ENCODE measurements around the gene CFAP298.

The CFAP298 gene

GRCh38 chr21:32595431-32595830 lies 16.7 kb downstream of the CFAP298 start:
- H3K27ac ChIP-seq (ENCODE audit: low read depth, low read length), result no peak overlapping the region
- H3K4me3 ChIP-seq (ENCODE audit: low read depth in 1 of 2, low read length in 2 of 2), result no peak overlapping the region
- H3K36me3 ChIP-seq (ENCODE audit: insufficient read depth, low read length), result peaks cover 4% of the 10 kb centered on the region
- H3K27me3 ChIP-seq (ENCODE audit: control insufficient read depth in 1 of 2, insufficient read depth in 2 of 2, low read length in 2 of 2), result no peaks in the 10 kb centered on the region
- no peaks in the 10 kb centered on the region for H3K9me3 ChIP-seq (ENCODE audit: low read length)
- no peaks in the 10 kb centered on the region for H3K4me1 ChIP-seq (ENCODE audit: insufficient read depth, low read length)
- no peak overlapping the region for H3K9ac ChIP-seq (ENCODE audit: low read length)

- Histone ChIP-seq H3K27ac (ENCODE audit: low read depth, low read length) (no peak overlapping the region), H3K4me1 (ENCODE audit: insufficient read depth, low read length) (no peaks in the 10 kb centered on the region), H3K27me3 (ENCODE audit: control insufficient read depth in 1 of 2, insufficient read depth in 2 of 2, low read length in 2 of 2) (no peaks in the 10 kb centered on the region), H3K4me3 (ENCODE audit: low read depth in 1 of 2, low read length in 2 of 2) (no peak overlapping the region), H3K36me3 (ENCODE audit: insufficient read depth, low read length) (no peaks in the 10 kb centered on the region), H3K9me3 (ENCODE audit: low read length) (no peaks in the 10 kb centered on the region), H3K9ac (ENCODE audit: low read length) (no peak overlapping the region)
Observed at GRCh38 chr21:32593690-32594089, 18.5 kb downstream of the CFAP298 start.

GRCh38 chr21:32592929-32593502 lies 19.2 kb downstream of the CFAP298 start:
- H3K27ac ChIP-seq (ENCODE audit: low read depth, low read length), result no peak overlapping the region
- H3K36me3 ChIP-seq (ENCODE audit: insufficient read depth, low read length), result no peaks in the 10 kb centered on the region
- H3K9me3 ChIP-seq (ENCODE audit: low read length), result no peaks in the 10 kb centered on the region
- no peaks in the 10 kb centered on the region for H3K27me3 ChIP-seq (ENCODE audit: control insufficient read depth in 1 of 2, insufficient read depth in 2 of 2, low read length in 2 of 2)
- no peak overlapping the region for H3K4me3 ChIP-seq (ENCODE audit: low read depth in 1 of 2, low read length in 2 of 2)
- no peak overlapping the region for H3K9ac ChIP-seq (ENCODE audit: low read length)
- H3K4me1 ChIP-seq (ENCODE audit: insufficient read depth, low read length), result no peaks in the 10 kb centered on the region

GRCh38 chr21:32590130-32590529 lies 22.0 kb downstream of the CFAP298 start:
- Histone ChIP-seq H3K27ac (ENCODE audit: low read depth, low read length) (no peak overlapping the region), H3K9ac (ENCODE audit: low read length) (no peak overlapping the region), H3K4me3 (ENCODE audit: low read depth in 1 of 2, low read length in 2 of 2) (no peak overlapping the region), H3K9me3 (ENCODE audit: low read length) (no peaks in the 10 kb centered on the region), H3K4me1 (ENCODE audit: insufficient read depth, low read length) (no peaks in the 10 kb centered on the region), H3K27me3 (ENCODE audit: control insufficient read depth in 1 of 2, insufficient read depth in 2 of 2, low read length in 2 of 2) (no peaks in the 10 kb centered on the region), H3K36me3 (ENCODE audit: insufficient read depth, low read length) (no peaks in the 10 kb centered on the region)

GRCh38 chr21:32587651-32588050 lies 24.5 kb downstream of the CFAP298 start:
- Histone ChIP-seq H3K4me3 (ENCODE audit: low read depth in 1 of 2, low read length in 2 of 2) (no peak overlapping the region), H3K9me3 (ENCODE audit: low read length) (no peaks in the 10 kb centered on the region), H3K36me3 (ENCODE audit: insufficient read depth, low read length) (no peaks in the 10 kb centered on the region), H3K9ac (ENCODE audit: low read length) (no peak overlapping the region), H3K4me1 (ENCODE audit: insufficient read depth, low read length) (no peaks in the 10 kb centered on the region), H3K27me3 (ENCODE audit: control insufficient read depth in 1 of 2, insufficient read depth in 2 of 2, low read length in 2 of 2) (no peaks in the 10 kb centered on the region), H3K27ac (ENCODE audit: low read depth, low read length) (no peak overlapping the region)

- Histone ChIP-seq H3K36me3 (ENCODE audit: insufficient read depth, low read length) (no peaks in the 10 kb centered on the region), H3K4me3 (ENCODE audit: low read depth in 1 of 2, low read length in 2 of 2) (no peak overlapping the region), H3K27ac (ENCODE audit: low read depth, low read length) (no peak overlapping the region), H3K9me3 (ENCODE audit: low read length) (no peaks in the 10 kb centered on the region), H3K4me1 (ENCODE audit: insufficient read depth, low read length) (no peaks in the 10 kb centered on the region), H3K27me3 (ENCODE audit: control insufficient read depth in 1 of 2, insufficient read depth in 2 of 2, low read length in 2 of 2) (no peaks in the 10 kb centered on the region), H3K9ac (ENCODE audit: low read length) (no peak overlapping the region)
Observed at GRCh38 chr21:32587120-32587519, 25.1 kb downstream of the CFAP298 start.

GRCh38 chr21:32585970-32586369 lies 26.2 kb downstream of the CFAP298 start:
- no peaks in the 10 kb centered on the region for H3K9me3 ChIP-seq (ENCODE audit: low read length)
- no peaks in the 10 kb centered on the region for H3K27me3 ChIP-seq (ENCODE audit: control insufficient read depth in 1 of 2, insufficient read depth in 2 of 2, low read length in 2 of 2)
- no peak overlapping the region for H3K27ac ChIP-seq (ENCODE audit: low read depth, low read length)
- H3K4me1 ChIP-seq (ENCODE audit: insufficient read depth, low read length), result no peaks in the 10 kb centered on the region
- no peaks in the 10 kb centered on the region for H3K36me3 ChIP-seq (ENCODE audit: insufficient read depth, low read length)
- no peak overlapping the region for H3K4me3 ChIP-seq (ENCODE audit: low read depth in 1 of 2, low read length in 2 of 2)
- H3K9ac ChIP-seq (ENCODE audit: low read length), result no peak overlapping the region

GRCh38 chr21:32585042-32585710 lies 27.0 kb downstream of the CFAP298 start, which contains the start of gene TCP10L:
Gene TCP10L (minus strand): TSS chr21:32585523. CDS start chr21:32584304, 1,219 bp downstream.
- no peaks in the 10 kb centered on the region for H3K36me3 ChIP-seq (ENCODE audit: insufficient read depth, low read length)
- H3K27me3 ChIP-seq (ENCODE audit: control insufficient read depth in 1 of 2, insufficient read depth in 2 of 2, low read length in 2 of 2), result no peaks in the 10 kb centered on the region
- no peaks in the 10 kb centered on the region for H3K9me3 ChIP-seq (ENCODE audit: low read length)
- no peak within 1 kb of the TSS for H3K9ac ChIP-seq (ENCODE audit: low read length)
- no peaks in the 10 kb centered on the region for H3K4me1 ChIP-seq (ENCODE audit: insufficient read depth, low read length)
- H3K4me3 ChIP-seq (ENCODE audit: low read depth in 1 of 2, low read length in 2 of 2), result no peak within 1 kb of the TSS
- no peak within 1 kb of the TSS for H3K27ac ChIP-seq (ENCODE audit: low read depth, low read length)

- H3K36me3 ChIP-seq (ENCODE audit: insufficient read depth, low read length), result no peaks in the 10 kb centered on the region
- no peaks in the 10 kb centered on the region for H3K27me3 ChIP-seq (ENCODE audit: control insufficient read depth in 1 of 2, insufficient read depth in 2 of 2, low read length in 2 of 2)
- no peaks in the 10 kb centered on the region for H3K4me1 ChIP-seq (ENCODE audit: insufficient read depth, low read length)
- no peak overlapping the region for H3K9ac ChIP-seq (ENCODE audit: low read length)
- H3K9me3 ChIP-seq (ENCODE audit: low read length), result no peaks in the 10 kb centered on the region
- H3K27ac ChIP-seq (ENCODE audit: low read depth, low read length), result no peak overlapping the region
- no peak overlapping the region for H3K4me3 ChIP-seq (ENCODE audit: low read depth in 1 of 2, low read length in 2 of 2)
Observed at GRCh38 chr21:32584472-32584871, 27.7 kb downstream of the CFAP298 start.

- H3K36me3 ChIP-seq (ENCODE audit: insufficient read depth, low read length), result no peaks in the 10 kb centered on the region
- H3K4me3 ChIP-seq (ENCODE audit: low read depth in 1 of 2, low read length in 2 of 2), result no peak overlapping the region
Observed at GRCh38 chr21:32581732-32582131, 30.4 kb downstream of the CFAP298 start.

GRCh38 chr21:32580949-32581348 lies 31.2 kb downstream of the CFAP298 start:
- Histone ChIP-seq H3K27ac (ENCODE audit: low read depth, low read length) (no peak overlapping the region), H3K36me3 (ENCODE audit: insufficient read depth, low read length) (no peaks in the 10 kb centered on the region), H3K9ac (ENCODE audit: low read length) (no peak overlapping the region), H3K27me3 (ENCODE audit: control insufficient read depth in 1 of 2, insufficient read depth in 2 of 2, low read length in 2 of 2) (no peaks in the 10 kb centered on the region), H3K4me1 (ENCODE audit: insufficient read depth, low read length) (no peaks in the 10 kb centered on the region), H3K9me3 (ENCODE audit: low read length) (no peaks in the 10 kb centered on the region), H3K4me3 (ENCODE audit: low read depth in 1 of 2, low read length in 2 of 2) (no peak overlapping the region)

More at GRCh38 chr21:32581732-32582131, 30.4 kb downstream of the CFAP298 start:
- Histone ChIP-seq H3K9me3 (ENCODE audit: low read length) (no peaks in the 10 kb centered on the region), H3K4me1 (ENCODE audit: insufficient read depth, low read length) (no peaks in the 10 kb centered on the region), H3K27ac (ENCODE audit: low read depth, low read length) (no peak overlapping the region), H3K9ac (ENCODE audit: low read length) (no peak overlapping the region), H3K27me3 (ENCODE audit: control insufficient read depth in 1 of 2, insufficient read depth in 2 of 2, low read length in 2 of 2) (no peaks in the 10 kb centered on the region)
